SK-N-SH treated with all-trans-retinoic acid at 6 μM for 48 hours (cell line): Measurements from ENCODE around the gene ADSS2.

Source experiments
- GLIS3 ChIP-seq: fragments of 250-450 bp; sonication (Bioruptor Pico); IDR thresholded peaks from 2 replicates; pipeline ENCODE4 v1.5.0; 2020; ENCODE audit warnings: mild to moderate bottlenecking, moderate library complexity
- RARB ChIP-seq: fragments of 250-450 bp; sonication (Bioruptor Pico); IDR thresholded peaks from 2 replicates; pipeline ENCODE4 v1.8.0; 2021; ENCODE audit warnings: mild to moderate bottlenecking, moderate library complexity
- ZC3H10 ChIP-seq: fragments of 250-450 bp; sonication (Bioruptor Pico); IDR thresholded peaks from 2 replicates; pipeline ENCODE4 v1.5.1; 2021; ENCODE audit warnings: mild to moderate bottlenecking, moderate library complexity
- ZNF565 ChIP-seq: fragments of 450-650 bp; formaldehyde crosslinking; conservative IDR thresholded peaks from 2 replicates; pipeline ENCODE4 v1.5.0; 2020; ENCODE audit warnings: low read depth, mild to moderate bottlenecking, moderate library complexity
- ZNF70 ChIP-seq: fragments of 450-650 bp; formaldehyde crosslinking; IDR thresholded peaks from 2 replicates; pipeline ENCODE4 v1.5.0; 2020; ENCODE audit warnings: mild to moderate bottlenecking, moderate library complexity
- ZNF8 ChIP-seq: fragments of 450-650 bp; formaldehyde crosslinking; IDR thresholded peaks from 2 replicates; pipeline ENCODE4 v1.5.0; 2020; ENCODE audit warnings: mild to moderate bottlenecking, moderate library complexity
- TF ChIP-seq, protein P1 (sequence below): fragments of 250-450 bp; sonication (Bioruptor Pico); IDR thresholded peaks from 2 replicates; pipeline ENCODE4 v1.5.1; 2020; ENCODE audit warnings: low read depth, mild to moderate bottlenecking, moderate library complexity
- TF ChIP-seq, protein P2 (sequence below): fragments of 250-450 bp; sonication (Bioruptor Pico); IDR thresholded peaks from 2 replicates; pipeline ENCODE4 v1.8.0; 2020; ENCODE audit warnings: mild to moderate bottlenecking, moderate library complexity, borderline replicate concordance
- TF ChIP-seq, protein P3 (sequence below): fragments of 250-450 bp; sonication (Bioruptor Pico); IDR thresholded peaks from 2 replicates; pipeline ENCODE4 v1.5.1; 2021; ENCODE audit warnings: mild to moderate bottlenecking, moderate library complexity

DNA sequence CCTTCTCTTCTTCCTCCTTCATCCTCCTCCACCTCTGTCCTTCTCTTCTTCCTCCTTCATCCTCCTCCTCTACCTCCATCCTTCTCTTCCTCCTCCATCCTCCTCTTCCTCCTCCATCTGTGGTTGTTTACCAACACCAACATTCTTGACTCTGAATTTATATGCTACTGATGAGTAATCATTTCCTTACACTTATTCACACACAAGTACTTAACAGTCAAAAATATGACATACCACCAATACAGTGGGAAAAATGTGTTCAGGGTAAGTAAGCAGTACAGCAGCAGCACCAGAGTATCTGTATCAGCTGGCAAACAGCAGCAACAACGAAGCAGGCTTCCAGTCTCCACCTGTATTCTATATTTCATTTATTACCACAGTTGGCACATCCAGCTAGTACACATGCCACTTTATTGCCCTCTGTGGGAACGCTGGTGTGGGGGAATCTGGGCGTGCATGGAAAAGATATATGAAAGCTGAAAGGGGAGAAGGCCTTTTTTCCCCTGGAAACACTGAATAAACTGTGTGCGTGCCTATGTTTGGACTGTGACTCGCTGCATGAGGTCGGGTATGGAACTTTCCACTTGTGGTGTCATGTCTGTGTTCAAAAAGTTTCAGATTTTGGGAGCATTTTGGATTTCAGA lies 16.0 kb downstream of the ADSS2 start:
- TF ChIP-seq ZC3H10 (CRISPR knock-in tag) (no peak), RARB (no peak), GLIS3 (CRISPR knock-in tag) (no peak), ZNF8 (CRISPR knock-in tag) (no peak), ZNF565 (no peak), ZNF70 (CRISPR knock-in tag) (no peak)
- TF ChIP-seq, protein P1, sequence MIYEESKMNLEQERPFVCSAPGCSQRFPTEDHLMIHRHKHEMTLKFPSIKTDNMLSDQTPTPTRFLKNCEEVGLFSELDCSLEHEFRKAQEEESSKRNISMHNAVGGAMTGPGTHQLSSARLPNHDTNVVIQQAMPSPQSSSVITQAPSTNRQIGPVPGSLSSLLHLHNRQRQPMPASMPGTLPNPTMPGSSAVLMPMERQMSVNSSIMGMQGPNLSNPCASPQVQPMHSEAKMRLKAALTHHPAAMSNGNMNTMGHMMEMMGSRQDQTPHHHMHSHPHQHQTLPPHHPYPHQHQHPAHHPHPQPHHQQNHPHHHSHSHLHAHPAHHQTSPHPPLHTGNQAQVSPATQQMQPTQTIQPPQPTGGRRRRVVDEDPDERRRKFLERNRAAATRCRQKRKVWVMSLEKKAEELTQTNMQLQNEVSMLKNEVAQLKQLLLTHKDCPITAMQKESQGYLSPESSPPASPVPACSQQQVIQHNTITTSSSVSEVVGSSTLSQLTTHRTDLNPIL (CRISPR knock-in tag), result no peak
- TF ChIP-seq, protein P2, sequence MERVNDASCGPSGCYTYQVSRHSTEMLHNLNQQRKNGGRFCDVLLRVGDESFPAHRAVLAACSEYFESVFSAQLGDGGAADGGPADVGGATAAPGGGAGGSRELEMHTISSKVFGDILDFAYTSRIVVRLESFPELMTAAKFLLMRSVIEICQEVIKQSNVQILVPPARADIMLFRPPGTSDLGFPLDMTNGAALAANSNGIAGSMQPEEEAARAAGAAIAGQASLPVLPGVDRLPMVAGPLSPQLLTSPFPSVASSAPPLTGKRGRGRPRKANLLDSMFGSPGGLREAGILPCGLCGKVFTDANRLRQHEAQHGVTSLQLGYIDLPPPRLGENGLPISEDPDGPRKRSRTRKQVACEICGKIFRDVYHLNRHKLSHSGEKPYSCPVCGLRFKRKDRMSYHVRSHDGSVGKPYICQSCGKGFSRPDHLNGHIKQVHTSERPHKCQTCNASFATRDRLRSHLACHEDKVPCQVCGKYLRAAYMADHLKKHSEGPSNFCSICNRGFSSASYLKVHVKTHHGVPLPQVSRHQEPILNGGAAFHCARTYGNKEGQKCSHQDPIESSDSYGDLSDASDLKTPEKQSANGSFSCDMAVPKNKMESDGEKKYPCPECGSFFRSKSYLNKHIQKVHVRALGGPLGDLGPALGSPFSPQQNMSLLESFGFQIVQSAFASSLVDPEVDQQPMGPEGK (CRISPR knock-in tag), result no peak
- TF ChIP-seq, protein P3, sequence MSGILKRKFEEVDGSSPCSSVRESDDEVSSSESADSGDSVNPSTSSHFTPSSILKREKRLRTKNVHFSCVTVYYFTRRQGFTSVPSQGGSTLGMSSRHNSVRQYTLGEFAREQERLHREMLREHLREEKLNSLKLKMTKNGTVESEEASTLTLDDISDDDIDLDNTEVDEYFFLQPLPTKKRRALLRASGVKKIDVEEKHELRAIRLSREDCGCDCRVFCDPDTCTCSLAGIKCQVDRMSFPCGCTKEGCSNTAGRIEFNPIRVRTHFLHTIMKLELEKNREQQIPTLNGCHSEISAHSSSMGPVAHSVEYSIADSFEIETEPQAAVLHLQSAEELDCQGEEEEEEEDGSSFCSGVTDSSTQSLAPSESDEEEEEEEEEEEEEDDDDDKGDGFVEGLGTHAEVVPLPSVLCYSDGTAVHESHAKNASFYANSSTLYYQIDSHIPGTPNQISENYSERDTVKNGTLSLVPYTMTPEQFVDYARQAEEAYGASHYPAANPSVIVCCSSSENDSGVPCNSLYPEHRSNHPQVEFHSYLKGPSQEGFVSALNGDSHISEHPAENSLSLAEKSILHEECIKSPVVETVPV (CRISPR knock-in tag), result no peak
